ENCODE data around the gene SRY. TPM values are rescaled to one million over a fixed set of nuclear protein-coding genes. Genes with fewer than 3 reads are reported as not detected.
"Not testable (repeated sequence)": the region's sequence is repeated elsewhere in the genome, so short reads cannot be mapped to it uniquely, and the experiment has no call there.

Gene SRY
- not detected for total RNA-seq

DNA sequence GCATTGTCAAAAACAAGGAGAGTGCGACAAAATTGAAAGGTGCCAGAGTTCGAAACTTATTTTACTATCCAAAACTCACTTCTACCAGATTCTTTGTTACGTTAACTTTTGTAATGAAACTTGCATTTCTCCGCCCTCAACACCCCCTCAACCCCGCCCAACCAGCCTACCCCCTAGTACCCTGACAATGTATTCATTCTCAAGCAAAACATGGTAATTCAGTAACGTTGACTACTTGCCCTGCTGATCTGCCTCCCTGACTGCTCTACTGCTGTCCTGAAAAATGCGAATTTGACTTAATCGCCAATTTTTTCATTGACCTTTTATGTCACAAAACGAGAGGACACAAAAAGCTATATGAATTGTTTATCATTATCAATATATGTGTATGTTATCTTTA is at the start of gene SRY:
SRY (minus strand) TSS at position 83 of the 400 bp plus-strand sequence; CDS start at position 4, 79 bp downstream.
- Mint-ChIP-seq H3K27me3 (ENCODE audit: low read depth) (peaks cover 35% of the 10 kb centered on the region), H3K9me3 (peaks cover 2% of the 10 kb centered on the region), H3K36me3 (ENCODE audit: insufficient read depth) (no peaks in the 10 kb centered on the region), H3K4me1 (ENCODE audit: low read depth) (peaks cover 2% of the 10 kb centered on the region), H3K4me3 (peak within 1 kb of the TSS; percentile 19)
- no peak for DNase-seq
- ATAC-seq, result no peak

DNA sequence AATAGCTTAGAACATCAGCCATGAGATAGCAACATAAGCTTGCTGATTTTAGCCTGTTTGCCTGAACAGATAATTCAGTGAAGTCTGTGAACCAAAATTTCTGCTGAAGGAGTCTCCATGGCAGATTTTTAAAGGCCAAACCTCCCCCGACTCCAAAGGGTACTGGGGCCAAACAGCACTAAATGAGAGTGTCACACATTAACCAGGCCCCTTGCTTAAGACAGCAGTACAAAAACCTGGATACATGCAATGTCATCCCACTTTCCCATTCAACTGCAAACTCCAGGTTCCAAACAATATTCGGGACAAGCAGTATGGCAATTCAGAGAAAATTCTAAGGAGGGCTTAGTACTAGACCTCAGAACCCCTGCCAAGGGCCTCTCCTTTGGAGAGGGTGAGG is 49.6 kb upstream of the SRY start:
- Mint-ChIP-seq H3K4me1 (ENCODE audit: low read depth) (peaks cover 2% of the 10 kb centered on the region), H3K4me3 (no peak overlapping the region), H3K27me3 (ENCODE audit: low read depth) (peaks cover 11% of the 10 kb centered on the region), H3K36me3 (ENCODE audit: insufficient read depth) (peaks cover 5% of the 10 kb centered on the region), H3K9me3 (no peaks in the 10 kb centered on the region)
- ATAC-seq, result no peak
- no peak for DNase-seq

DNA sequence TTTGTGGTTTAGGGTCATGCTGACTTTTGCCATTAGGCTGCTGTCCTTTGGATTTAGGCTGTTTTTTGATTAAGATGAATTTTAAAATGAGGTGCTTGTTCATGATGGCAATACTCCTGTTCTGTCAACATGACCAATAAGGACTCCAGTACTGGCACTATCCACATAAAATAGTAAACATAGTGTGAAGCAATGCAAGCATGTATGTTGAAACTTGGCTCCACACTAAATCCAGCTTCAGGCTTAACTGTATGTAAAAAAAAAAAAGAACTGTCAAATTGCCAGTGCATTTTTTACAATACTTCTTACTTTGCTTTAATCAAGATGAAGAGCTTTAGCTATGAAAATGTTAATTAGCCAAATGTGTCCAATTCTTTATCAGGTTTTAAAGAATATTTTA is 47.7 kb upstream of the SRY start:
- no peak for DNase-seq
- no peak for ATAC-seq
- H3K4me1 Mint-ChIP-seq (ENCODE audit: low read depth), result no peaks in the 10 kb centered on the region
- peaks cover 23% of the 10 kb centered on the region for H3K27me3 Mint-ChIP-seq (ENCODE audit: low read depth)
- H3K9me3 Mint-ChIP-seq, result no peaks in the 10 kb centered on the region
- no peaks in the 10 kb centered on the region for H3K36me3 Mint-ChIP-seq (ENCODE audit: insufficient read depth)
- H3K4me3 Mint-ChIP-seq, result no peak overlapping the region

DNA sequence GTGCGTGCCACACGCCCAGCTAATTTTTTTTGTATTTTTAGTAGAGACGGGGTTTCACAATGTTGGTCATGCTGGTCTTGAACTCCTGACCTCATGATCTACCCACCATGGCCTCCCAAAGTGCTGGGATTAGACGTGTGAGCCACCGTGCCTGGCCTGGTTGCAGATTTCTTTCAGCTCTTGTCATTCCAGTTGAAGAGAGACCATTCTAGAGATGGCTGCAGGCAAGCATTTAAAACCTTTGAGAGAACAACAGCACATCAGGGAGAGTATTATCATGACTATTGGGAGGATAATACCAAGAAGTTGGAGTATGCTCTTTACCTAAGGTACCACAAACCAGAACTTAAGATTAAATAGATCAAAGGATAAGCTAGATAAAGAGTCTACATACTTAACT is 41.0 kb upstream of the SRY start:
- ATAC-seq (no peak), DNase-seq (no peak)
- Mint-ChIP-seq H3K4me3 (no peak overlapping the region), H3K36me3 (ENCODE audit: insufficient read depth) (no peaks in the 10 kb centered on the region), H3K9me3 (no peaks in the 10 kb centered on the region), H3K4me1 (ENCODE audit: low read depth) (no peaks in the 10 kb centered on the region), H3K27me3 (ENCODE audit: low read depth) (peaks cover 23% of the 10 kb centered on the region)

DNA sequence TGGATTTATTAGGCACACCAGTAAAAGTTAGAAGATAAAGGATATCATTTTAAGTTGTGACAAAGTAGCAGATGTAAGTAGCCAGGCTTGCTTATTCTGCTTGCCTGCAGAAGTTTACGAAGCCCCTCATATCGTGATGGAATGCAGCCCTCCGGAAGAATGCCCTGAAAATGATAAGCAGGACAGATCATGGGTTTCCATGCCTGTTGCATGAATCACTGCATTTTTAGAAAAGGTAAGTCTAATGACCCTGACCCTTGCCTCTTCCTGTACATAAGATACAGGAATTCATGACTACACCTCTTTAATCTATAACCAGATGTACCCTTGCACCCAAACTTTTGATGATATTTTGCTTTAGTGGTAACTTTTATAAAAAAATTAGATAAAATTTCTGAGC is 37.0 kb upstream of the SRY start:
- H3K4me3 Mint-ChIP-seq, result no peak overlapping the region
- H3K4me1 Mint-ChIP-seq (ENCODE audit: low read depth), result no peaks in the 10 kb centered on the region
- H3K27me3 Mint-ChIP-seq (ENCODE audit: low read depth), result peaks cover 12% of the 10 kb centered on the region
- no peaks in the 10 kb centered on the region for H3K36me3 Mint-ChIP-seq (ENCODE audit: insufficient read depth)
- DNase-seq, result no peak
- no peak for ATAC-seq
- H3K9me3 Mint-ChIP-seq, result no peaks in the 10 kb centered on the region

DNA sequence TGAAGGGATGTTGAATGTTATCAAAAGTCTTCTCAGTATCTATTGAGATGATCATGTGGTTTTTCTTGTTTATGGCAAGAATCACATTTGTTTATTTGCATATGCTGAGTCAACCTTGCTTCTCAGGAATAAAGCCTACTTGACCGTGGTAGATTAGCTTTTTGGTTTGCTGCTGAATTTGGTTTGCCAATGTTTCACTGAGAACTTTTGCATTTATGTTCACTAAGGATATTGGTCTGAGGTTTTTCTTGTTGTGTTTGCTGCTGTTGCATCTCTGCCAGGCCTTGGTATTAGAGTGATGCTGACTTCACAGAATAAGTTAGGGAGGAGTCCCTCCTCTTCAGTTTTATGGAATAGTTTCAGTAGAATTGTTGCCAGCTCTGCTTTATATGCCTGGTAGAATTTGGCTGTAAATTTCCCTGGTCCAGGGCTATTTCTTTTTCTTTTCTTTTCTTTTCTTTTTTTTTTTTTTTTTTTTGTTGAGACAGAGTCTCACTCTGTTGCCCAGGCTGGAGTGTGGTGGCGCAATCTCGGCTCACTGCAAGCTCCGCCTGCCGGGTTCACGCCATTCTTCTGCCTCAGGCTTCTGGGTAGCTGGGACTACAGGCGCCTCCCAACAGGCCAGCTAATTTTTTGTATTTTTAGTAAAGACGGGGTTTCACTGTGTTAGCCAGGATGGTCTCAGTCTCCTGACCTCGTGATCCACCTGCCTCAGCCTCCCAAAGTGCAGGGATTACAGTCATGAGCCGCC is 29.8 kb upstream of the SRY start:
- peaks cover 12% of the 10 kb centered on the region for H3K27me3 Mint-ChIP-seq (ENCODE audit: low read depth)
- ATAC-seq; DNase-seq; H3K4me1 Mint-ChIP-seq (ENCODE audit: low read depth); H3K4me3 Mint-ChIP-seq; H3K36me3 Mint-ChIP-seq (ENCODE audit: insufficient read depth); H3K9me3 Mint-ChIP-seq: not testable (repeated sequence)

DNA sequence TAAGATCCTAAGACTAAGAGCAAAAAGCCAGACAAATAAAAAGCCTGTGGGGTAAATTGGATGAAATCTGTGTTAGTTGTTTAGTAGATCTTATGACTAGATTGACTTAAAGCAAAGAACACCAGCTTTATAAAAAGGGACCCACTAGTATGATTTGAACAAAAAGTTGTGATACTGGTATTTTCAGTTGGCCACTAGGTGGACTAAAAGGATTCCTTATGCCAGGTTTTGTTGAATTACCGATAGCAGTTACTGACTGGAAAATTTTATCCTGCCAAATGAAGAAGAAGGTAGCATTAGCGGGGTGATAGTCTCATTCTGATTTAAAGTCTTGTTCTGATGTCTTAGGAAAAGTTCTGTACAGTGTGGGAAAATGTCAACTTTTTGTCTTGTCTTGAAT is 12.8 kb upstream of the SRY start:
- Mint-ChIP-seq H3K9me3 (no peaks in the 10 kb centered on the region), H3K4me3 (no peak overlapping the region), H3K4me1 (ENCODE audit: low read depth) (peaks cover 2% of the 10 kb centered on the region), H3K36me3 (ENCODE audit: insufficient read depth) (no peaks in the 10 kb centered on the region), H3K27me3 (ENCODE audit: low read depth) (peaks cover 3% of the 10 kb centered on the region)
- ATAC-seq, result no peak
- DNase-seq, result no peak

DNA sequence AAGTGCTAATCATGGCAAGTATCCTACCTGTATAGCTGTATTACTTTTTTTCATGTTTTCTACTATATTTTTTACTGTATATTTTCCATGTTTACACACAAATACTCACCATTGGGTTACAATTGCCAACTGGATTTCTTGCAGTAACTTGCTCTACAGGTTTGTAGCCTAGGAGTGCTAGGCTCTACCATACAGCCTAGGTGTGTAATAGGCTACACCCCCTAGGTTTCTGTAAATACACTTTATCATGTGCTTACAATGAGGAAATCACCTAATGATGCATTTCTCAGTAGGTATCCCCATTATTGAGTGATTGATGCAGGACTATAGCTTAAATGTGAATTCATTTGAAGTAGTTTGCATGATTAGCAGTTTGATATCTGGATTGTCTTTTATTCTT is 10.5 kb upstream of the SRY start:
- no peaks in the 10 kb centered on the region for H3K9me3 Mint-ChIP-seq
- no peak for DNase-seq
- no peak for ATAC-seq
- H3K27me3 Mint-ChIP-seq (ENCODE audit: low read depth), result no peaks in the 10 kb centered on the region
- no peak overlapping the region for H3K4me3 Mint-ChIP-seq
- peaks cover 2% of the 10 kb centered on the region for H3K4me1 Mint-ChIP-seq (ENCODE audit: low read depth)
- H3K36me3 Mint-ChIP-seq (ENCODE audit: insufficient read depth), result no peaks in the 10 kb centered on the region

DNA sequence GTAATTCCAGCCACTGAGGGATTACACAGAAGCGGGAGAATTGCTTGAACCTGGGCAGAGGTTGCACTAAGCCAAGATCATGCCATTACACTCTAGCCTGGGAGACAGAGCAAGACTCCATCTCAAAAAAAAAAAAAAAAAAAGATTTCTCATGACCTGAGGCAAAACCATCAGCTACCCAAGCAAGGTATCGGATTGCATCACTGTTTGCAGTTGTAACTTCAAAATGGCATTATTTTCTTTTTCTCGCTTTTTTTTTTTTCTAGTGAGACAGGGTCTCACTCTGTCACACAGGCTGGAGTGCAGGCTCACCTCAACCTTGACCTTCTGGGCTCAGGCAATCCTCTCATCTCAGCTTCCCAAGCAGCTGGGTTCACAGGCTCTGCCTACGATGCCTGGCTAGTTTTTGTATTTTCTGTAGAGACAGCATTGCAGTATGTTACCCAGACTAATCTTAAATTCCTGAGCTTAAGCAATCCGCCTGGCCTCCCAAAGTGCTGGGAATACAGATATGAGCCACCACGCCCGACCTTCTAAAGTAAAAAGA is 9.6 kb upstream of the SRY start:
- Mint-ChIP-seq H3K4me1 (ENCODE audit: low read depth) (no peaks in the 10 kb centered on the region), H3K9me3 (no peaks in the 10 kb centered on the region), H3K36me3 (ENCODE audit: insufficient read depth) (no peaks in the 10 kb centered on the region), H3K27me3 (ENCODE audit: low read depth) (peaks cover 3% of the 10 kb centered on the region), H3K4me3 (no peak overlapping the region)
- DNase-seq (no peak), ATAC-seq (no peak)

DNA sequence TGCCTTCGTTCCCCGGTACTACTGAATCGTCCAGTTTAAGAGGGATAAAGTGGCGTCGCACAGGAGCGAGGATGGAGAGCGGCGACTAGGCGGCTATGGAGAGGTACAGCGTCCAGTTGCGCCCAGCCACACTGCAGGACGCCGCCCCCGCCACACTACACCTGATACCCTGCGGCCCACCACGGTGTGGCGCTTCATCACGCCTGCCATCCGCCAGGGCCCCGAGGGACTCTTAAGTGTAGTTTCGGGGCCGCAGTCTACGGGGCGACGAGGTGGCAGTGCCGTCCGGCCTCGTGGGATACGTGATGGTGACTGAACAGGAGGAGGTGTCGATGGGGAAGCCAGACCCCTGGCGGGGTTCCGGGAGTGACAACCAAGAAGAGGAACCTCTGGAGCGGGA is 2.3 kb upstream of the SRY start:
- Mint-ChIP-seq H3K4me1 (ENCODE audit: low read depth) (peaks cover 2% of the 10 kb centered on the region), H3K9me3 (peaks cover 2% of the 10 kb centered on the region), H3K27me3 (ENCODE audit: low read depth) (peaks cover 37% of the 10 kb centered on the region), H3K4me3 (no peak overlapping the region), H3K36me3 (ENCODE audit: insufficient read depth) (no peaks in the 10 kb centered on the region)
- DNase-seq, result no peak
- no peak for ATAC-seq

DNA sequence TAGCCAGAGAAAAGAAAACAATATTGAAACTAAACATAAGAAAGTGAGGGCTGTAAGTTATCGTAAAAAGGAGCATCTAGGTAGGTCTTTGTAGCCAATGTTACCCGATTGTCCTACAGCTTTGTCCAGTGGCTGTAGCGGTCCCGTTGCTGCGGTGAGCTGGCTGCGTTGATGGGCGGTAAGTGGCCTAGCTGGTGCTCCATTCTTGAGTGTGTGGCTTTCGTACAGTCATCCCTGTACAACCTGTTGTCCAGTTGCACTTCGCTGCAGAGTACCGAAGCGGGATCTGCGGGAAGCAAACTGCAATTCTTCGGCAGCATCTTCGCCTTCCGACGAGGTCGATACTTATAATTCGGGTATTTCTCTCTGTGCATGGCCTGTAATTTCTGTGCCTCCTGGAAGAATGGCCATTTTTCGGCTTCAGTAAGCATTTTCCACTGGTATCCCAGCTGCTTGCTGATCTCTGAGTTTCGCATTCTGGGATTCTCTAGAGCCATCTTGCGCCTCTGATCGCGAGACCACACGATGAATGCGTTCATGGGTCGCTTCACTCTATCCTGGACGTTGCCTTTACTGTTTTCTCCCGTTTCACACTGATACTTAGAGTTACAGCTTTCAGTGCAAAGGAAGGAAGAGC is 488 bp downstream of the SRY start:
- H3K9me3 Mint-ChIP-seq, result peaks cover 2% of the 10 kb centered on the region
- peaks cover 2% of the 10 kb centered on the region for H3K4me1 Mint-ChIP-seq (ENCODE audit: low read depth)
- H3K27me3 Mint-ChIP-seq (ENCODE audit: low read depth), result peaks cover 34% of the 10 kb centered on the region
- ATAC-seq (no peak), DNase-seq (no peak)
- H3K4me3 Mint-ChIP-seq, result peak overlapping the region; percentile 19
- H3K36me3 Mint-ChIP-seq (ENCODE audit: insufficient read depth), result no peaks in the 10 kb centered on the region

Other genes starting within 250 kb of the SRY start
- gene RPS4Y1, start 53.9 kb upstream of the SRY start, total RNA-seq, result 100 to 1,000 TPM in 2 of 3 donors, under 1 TPM in 1; 0.58 to 425 (median 367) TPM
- gene ZFY, start 147.7 kb upstream of the SRY start, total RNA-seq, result 10 to 100 TPM in 2 of 3 donors, not detected in 1; 19.2 to 20.9 TPM

Data from activated T-cell treated with anti-CD3 and anti-CD28 coated beads, Interleukin-2, amount 50 U/mL, for 4 hours (primary cell).